ENCODE results near the gene MRPS6.

DNA sequence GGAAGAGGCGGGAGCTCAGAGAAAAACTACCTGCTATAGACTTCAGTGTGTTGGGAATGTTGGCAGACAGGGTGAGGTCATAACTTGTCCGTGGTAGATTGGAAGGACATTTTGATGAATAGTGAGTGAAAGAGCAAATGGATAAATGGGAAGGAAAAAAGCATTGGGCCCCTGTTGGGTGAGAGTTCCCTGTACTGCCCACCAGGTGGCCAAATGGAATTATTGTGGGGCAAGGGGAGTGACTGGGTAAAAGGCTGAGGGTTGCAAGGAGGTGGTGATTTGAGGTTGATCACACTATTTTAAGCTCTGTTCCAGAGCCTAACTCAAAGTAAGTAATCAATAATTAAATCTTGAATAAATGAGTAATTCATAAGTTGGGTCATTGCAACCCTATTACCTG lies 60.4 kb downstream of the MRPS6 start:
- TF ChIP-seq, protein P1, sequence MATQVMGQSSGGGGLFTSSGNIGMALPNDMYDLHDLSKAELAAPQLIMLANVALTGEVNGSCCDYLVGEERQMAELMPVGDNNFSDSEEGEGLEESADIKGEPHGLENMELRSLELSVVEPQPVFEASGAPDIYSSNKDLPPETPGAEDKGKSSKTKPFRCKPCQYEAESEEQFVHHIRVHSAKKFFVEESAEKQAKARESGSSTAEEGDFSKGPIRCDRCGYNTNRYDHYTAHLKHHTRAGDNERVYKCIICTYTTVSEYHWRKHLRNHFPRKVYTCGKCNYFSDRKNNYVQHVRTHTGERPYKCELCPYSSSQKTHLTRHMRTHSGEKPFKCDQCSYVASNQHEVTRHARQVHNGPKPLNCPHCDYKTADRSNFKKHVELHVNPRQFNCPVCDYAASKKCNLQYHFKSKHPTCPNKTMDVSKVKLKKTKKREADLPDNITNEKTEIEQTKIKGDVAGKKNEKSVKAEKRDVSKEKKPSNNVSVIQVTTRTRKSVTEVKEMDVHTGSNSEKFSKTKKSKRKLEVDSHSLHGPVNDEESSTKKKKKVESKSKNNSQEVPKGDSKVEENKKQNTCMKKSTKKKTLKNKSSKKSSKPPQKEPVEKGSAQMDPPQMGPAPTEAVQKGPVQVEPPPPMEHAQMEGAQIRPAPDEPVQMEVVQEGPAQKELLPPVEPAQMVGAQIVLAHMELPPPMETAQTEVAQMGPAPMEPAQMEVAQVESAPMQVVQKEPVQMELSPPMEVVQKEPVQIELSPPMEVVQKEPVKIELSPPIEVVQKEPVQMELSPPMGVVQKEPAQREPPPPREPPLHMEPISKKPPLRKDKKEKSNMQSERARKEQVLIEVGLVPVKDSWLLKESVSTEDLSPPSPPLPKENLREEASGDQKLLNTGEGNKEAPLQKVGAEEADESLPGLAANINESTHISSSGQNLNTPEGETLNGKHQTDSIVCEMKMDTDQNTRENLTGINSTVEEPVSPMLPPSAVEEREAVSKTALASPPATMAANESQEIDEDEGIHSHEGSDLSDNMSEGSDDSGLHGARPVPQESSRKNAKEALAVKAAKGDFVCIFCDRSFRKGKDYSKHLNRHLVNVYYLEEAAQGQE (IDR thresholded peaks at IDR 0.05; ENCODE audit: insufficient read depth in 1 of 2, low read depth in 2 of 2, low read length in 2 of 2) = no peak
- TF ChIP-seq SIN3A (IDR thresholded peaks at IDR 0.05; ENCODE audit: borderline replicate concordance, insufficient read depth, low read length) = no peak
- no peak for TF ChIP-seq POLR2AphosphoS5 (IDR thresholded peaks at IDR 0.05; ENCODE audit: low read depth, low read length)
- no peak for TF ChIP-seq TAF1 (IDR thresholded peaks at IDR 0.05; ENCODE audit: borderline replicate concordance, insufficient read depth, low read length)
- TF ChIP-seq FOXP2 (optimal IDR thresholded peaks at IDR 0.05; ENCODE audit: borderline replicate concordance, extremely low read depth, extremely low read length, insufficient read depth) = no peak

Measured in PFSK-1 (cell line).